Adipocyte (in vitro differentiated cells): Measurements from ENCODE around the gene ZYG11A.
A peak's percentile ranks its signal among the peaks of the same experiment; 100 is the strongest.
"Not testable (repeated sequence)": the region's sequence is repeated elsewhere in the genome, so short reads cannot be mapped to it uniquely, and the experiment has no call there.

ENCODE experiments used
- DNase-seq: peaks from one replicate; pipeline ENCODE4 v3.0.0-alpha.2; 2015; ENCODE audit warnings: low read depth
- H3K27me3 ChIP-seq: replicated peaks from 2 replicates; pipeline ENCODE4 v1.7.0; 2013; ENCODE audit warnings: mild to moderate bottlenecking, low read length, moderate library complexity; ENCODE audit not compliant: control insufficient read depth, insufficient read depth
- H3K36me3 ChIP-seq: 2 replicates; pipeline ENCODE4 v1.7.0; 2013; ENCODE audit warnings: low read length, mild to moderate bottlenecking, moderate library complexity; ENCODE audit not compliant: control insufficient read depth, insufficient read depth, severe bottlenecking
- H3K4me1 ChIP-seq: 2 replicates; pipeline ENCODE4 v1.7.0; 2013; ENCODE audit warnings: mild to moderate bottlenecking, low read length, moderate library complexity; ENCODE audit not compliant: control insufficient read depth, insufficient read depth
- H3K4me3 ChIP-seq: 2 replicates; pipeline ENCODE4 v1.7.0; 2013; ENCODE audit warnings: mild to moderate bottlenecking, low read length, moderate library complexity
- H3K9ac ChIP-seq: 2 replicates; pipeline ENCODE4 v1.7.0; 2013; ENCODE audit warnings: mild to moderate bottlenecking, low read length, moderate library complexity
- H3K9me3 ChIP-seq: 2 replicates; pipeline ENCODE4 v1.7.0; 2013; ENCODE audit warnings: mild to moderate bottlenecking, low read length, moderate library complexity; ENCODE audit not compliant: control insufficient read depth

ZYG11A gene

DNA sequence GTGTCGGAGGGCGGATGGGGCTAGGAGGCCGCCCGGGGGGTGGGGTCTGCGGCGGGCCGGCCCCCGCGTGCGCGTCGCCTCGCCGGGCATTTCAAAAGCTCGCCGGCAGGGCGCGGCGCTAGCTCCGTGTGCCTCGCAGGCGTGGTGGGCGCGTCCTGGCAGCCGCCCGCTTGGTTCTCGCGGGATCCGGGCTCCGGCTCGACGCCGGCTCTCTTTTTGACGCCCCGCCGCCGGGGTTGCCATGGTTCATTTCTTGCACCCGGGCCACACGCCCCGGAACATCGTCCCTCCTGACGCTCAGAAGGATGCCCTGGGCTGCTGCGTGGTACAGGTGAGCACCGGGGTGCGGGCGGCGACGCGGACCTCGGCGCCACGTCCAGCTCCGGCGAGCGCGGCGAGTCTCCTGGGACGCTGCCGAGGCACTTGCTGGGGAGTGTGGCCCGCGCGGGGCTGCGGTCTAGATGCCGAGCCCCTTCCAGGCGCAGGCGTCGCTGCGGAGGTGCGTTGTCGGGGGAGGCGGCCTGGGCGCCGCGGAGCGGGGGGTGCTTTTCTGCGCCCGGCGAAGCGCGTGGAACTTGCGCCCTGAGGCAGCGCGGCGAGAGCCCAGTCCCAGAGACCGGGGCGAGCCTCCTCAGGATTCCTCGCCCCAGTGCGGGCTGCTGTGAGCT, at the start of gene ZYG11A:
TSS of gene ZYG11A (plus strand) at position 118 of the 668 bp plus-strand sequence. CDS start at position 242, 124 bp downstream.
- peak within 1 kb of the TSS; percentile 80 for H3K4me3 ChIP-seq
- no peaks in the 10 kb centered on the region for H3K27me3 ChIP-seq
- peaks cover 7% of the 10 kb centered on the region for H3K4me1 ChIP-seq
- H3K36me3 ChIP-seq: no peaks in the 10 kb centered on the region
- H3K9me3 ChIP-seq: no peaks in the 10 kb centered on the region
- peak within 1 kb of the TSS; percentile 62 for H3K9ac ChIP-seq
- peak; percentile 90 for DNase-seq

DNA sequence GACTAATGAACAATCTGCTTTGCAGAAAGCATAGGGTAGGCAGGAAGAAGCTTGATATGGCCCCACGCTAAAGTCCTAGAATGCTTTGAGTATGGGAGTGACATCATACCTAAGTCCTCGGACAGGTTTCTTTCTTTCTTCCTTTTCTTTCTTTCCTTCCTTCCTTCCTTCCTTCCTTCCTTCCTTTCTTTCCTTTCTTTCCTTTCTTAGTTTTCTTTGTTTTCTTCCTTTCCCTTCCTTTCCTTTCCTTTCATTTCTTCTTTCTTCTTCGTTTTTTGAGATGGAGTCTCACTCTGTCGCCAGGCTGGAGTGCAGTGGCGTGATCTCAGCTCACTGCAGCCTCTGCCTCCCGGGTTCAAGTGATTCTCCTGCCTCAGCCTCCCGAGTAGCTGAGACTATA, 48.8 kb upstream of the ZYG11A start:
- not testable (repeated sequence) for H3K4me1 ChIP-seq, H3K9me3 ChIP-seq, H3K4me3 ChIP-seq, H3K9ac ChIP-seq, H3K27me3 ChIP-seq, DNase-seq
- peaks cover 63% of the 10 kb centered on the region for H3K36me3 ChIP-seq

GRCh38 chr1:52795464-52795863, 47.1 kb upstream of the ZYG11A start:
- H3K4me1 ChIP-seq: no peaks in the 10 kb centered on the region
- H3K36me3 ChIP-seq: peaks cover 52% of the 10 kb centered on the region
- H3K9ac ChIP-seq: no peak overlapping the region
- no peak for DNase-seq
- H3K9me3 ChIP-seq: no peaks in the 10 kb centered on the region
- H3K4me3 ChIP-seq: no peak overlapping the region
- H3K27me3 ChIP-seq: no peaks in the 10 kb centered on the region

- Histone ChIP-seq H3K27me3 (no peaks in the 10 kb centered on the region), H3K9me3 (no peaks in the 10 kb centered on the region), H3K4me1 (no peaks in the 10 kb centered on the region), H3K4me3 (no peak overlapping the region), H3K9ac (no peak overlapping the region), H3K36me3 (peaks cover 54% of the 10 kb centered on the region)
- DNase-seq: no peak
These were observed 44.2 kb upstream of the ZYG11A start for GRCh38 chr1:52798331-52798730.

- H3K36me3 ChIP-seq: peaks cover 54% of the 10 kb centered on the region
- H3K9ac ChIP-seq: no peak overlapping the region
- no peak for DNase-seq
- no peaks in the 10 kb centered on the region for H3K9me3 ChIP-seq
- H3K4me1 ChIP-seq: no peaks in the 10 kb centered on the region
- H3K27me3 ChIP-seq: no peaks in the 10 kb centered on the region
- no peak overlapping the region for H3K4me3 ChIP-seq
These were observed 41.5 kb upstream of the ZYG11A start for GRCh38 chr1:52801011-52801410.

- peaks cover 49% of the 10 kb centered on the region for H3K36me3 ChIP-seq
- not testable (repeated sequence) for DNase-seq, H3K27me3 ChIP-seq, H3K4me1 ChIP-seq, H3K9ac ChIP-seq, H3K9me3 ChIP-seq, H3K4me3 ChIP-seq
These were observed 38.5 kb upstream of the ZYG11A start for GRCh38 chr1:52804083-52804482.

- Histone ChIP-seq H3K4me1 (peaks cover 6% of the 10 kb centered on the region), H3K9ac (no peak overlapping the region), H3K4me3 (no peak overlapping the region), H3K27me3 (no peaks in the 10 kb centered on the region), H3K9me3 (no peaks in the 10 kb centered on the region), H3K36me3 (peaks cover 68% of the 10 kb centered on the region)
- no peak for DNase-seq
These were observed 28.1 kb upstream of the ZYG11A start for GRCh38 chr1:52814465-52814864.

GRCh38 chr1:52820830-52821229, 21.7 kb upstream of the ZYG11A start:
- H3K9me3 ChIP-seq, H3K4me1 ChIP-seq, DNase-seq, H3K4me3 ChIP-seq, H3K27me3 ChIP-seq, H3K9ac ChIP-seq: not testable (repeated sequence)
- peaks cover 64% of the 10 kb centered on the region for H3K36me3 ChIP-seq

- Histone ChIP-seq H3K36me3 (peaks cover 36% of the 10 kb centered on the region), H3K4me3 (no peak overlapping the region), H3K9ac (no peak overlapping the region), H3K9me3 (no peaks in the 10 kb centered on the region), H3K27me3 (no peaks in the 10 kb centered on the region), H3K4me1 (no peaks in the 10 kb centered on the region)
- DNase-seq: peak; percentile 24
These were observed 16.7 kb upstream of the ZYG11A start for GRCh38 chr1:52825868-52826267.

- Histone ChIP-seq H3K36me3 (no peaks in the 10 kb centered on the region), H3K4me1 (peaks cover 20% of the 10 kb centered on the region), H3K9me3 (no peaks in the 10 kb centered on the region), H3K9ac (no peak overlapping the region), H3K4me3 (no peak overlapping the region), H3K27me3 (no peaks in the 10 kb centered on the region)
- DNase-seq: peak; percentile 20
These were observed 7.8 kb upstream of the ZYG11A start for GRCh38 chr1:52834798-52835197.

GRCh38 chr1:52836035-52836434, 6.5 kb upstream of the ZYG11A start:
- Histone ChIP-seq H3K4me3 (no peak overlapping the region), H3K4me1 (peaks cover 20% of the 10 kb centered on the region)
- DNase-seq: no peak

DNA sequence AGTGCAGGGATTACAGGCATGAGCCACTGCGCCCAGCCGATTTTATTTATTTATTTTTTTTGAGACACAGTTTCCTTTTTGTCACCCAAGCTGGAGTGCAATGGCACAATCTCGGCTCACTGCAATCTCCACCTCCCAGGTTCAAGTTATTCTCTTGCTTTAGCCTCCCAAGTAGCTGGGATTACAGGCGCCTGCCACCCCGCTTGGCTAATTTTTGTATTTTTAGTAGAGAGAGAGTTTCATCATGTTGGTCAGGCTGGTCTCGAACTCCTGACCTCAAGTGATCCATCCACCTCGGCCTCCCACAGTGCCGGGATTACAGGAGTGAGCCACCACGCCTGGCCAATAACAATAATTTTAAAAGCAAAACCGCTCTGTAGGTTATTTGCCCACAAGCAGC, 3.4 kb upstream of the ZYG11A start:
- not testable (repeated sequence) for H3K9me3 ChIP-seq, DNase-seq

More at GRCh38 chr1:52836035-52836434, 6.5 kb upstream of the ZYG11A start:
- Histone ChIP-seq H3K36me3 (no peaks in the 10 kb centered on the region), H3K9ac (no peak overlapping the region), H3K27me3 (no peaks in the 10 kb centered on the region), H3K9me3 (no peaks in the 10 kb centered on the region)

More for the DNA sequence above, 3.4 kb upstream of the ZYG11A start:
- not testable (repeated sequence) for H3K27me3 ChIP-seq, H3K36me3 ChIP-seq, H3K9ac ChIP-seq, H3K4me3 ChIP-seq
- H3K4me1 ChIP-seq: peaks cover 16% of the 10 kb centered on the region
